Sigmoid colon (tissue), 4 donors: Measurements from ENCODE around the gene TSHZ1.

ENCODE experiments used
- CTCF ChIP-seq, 4 experiments: fragments of 450-650 bp in 3 of 4; fragments of 200-600 bp in 1 of 4; IDR thresholded peaks; one replicate each; pipeline ENCODE4 v1.5.1; 2016 to 2019; ENCODE audit warnings: antibody characterized with exemption in 4 of 4, mild to moderate bottlenecking in 3 of 4, moderate library complexity in 2 of 4
- POLR2A ChIP-seq, 2 donors: fragments of 450-650 bp; IDR thresholded peaks; one replicate each; pipeline ENCODE4 v1.6.1; 2016; ENCODE audit warnings: antibody characterized with exemption in 2 of 2, mild to moderate bottlenecking in 2 of 2, moderate library complexity in 2 of 2
- POLR2AphosphoS5 ChIP-seq, 4 donors: sonication (generic); formaldehyde crosslinking; IDR thresholded peaks; one replicate each; pipeline ENCODE4 v1.6.1; 2017; ENCODE audit warnings: antibody characterized with exemption in 4 of 4

- TF ChIP-seq POLR2AphosphoS5 (IDR thresholded peaks at IDR 0.05): no peak
- TF ChIP-seq CTCF (IDR thresholded peaks at IDR 0.05): no peak
- no peak for TF ChIP-seq POLR2A (IDR thresholded peaks at IDR 0.05)
Measured at GRCh38 chr18:75199327-75199726, 11.3 kb upstream of the TSHZ1 start.
